CD14-positive monocyte (primary cell): Measurements from ENCODE around the gene GSTM3. TPM values are rescaled to one million over a fixed set of nuclear protein-coding genes. Genes with fewer than 3 reads are reported as not detected.

Experiments used
- DNase-seq, 3 donors: peaks; one replicate each; pipeline ENCODE4 v3.0.0-alpha.2; 2011 to 2022
- H2AFZ ChIP-seq: 2 replicates; pipeline ENCODE4 v1.6.0; 2012; ENCODE audit warnings: mild to moderate bottlenecking, low read depth, low read length, inconsistent platforms; ENCODE audit not compliant: insufficient read depth, poor library complexity, severe bottlenecking
- H3K27ac ChIP-seq, 2 donors: 1 replicate in 1 of 2; 2 replicates in 1 of 2; pipeline ENCODE4 v1.5.1; 2012 to 2013; ENCODE audit warnings: low read length in 2 of 2, control low read depth in 1 of 2, inconsistent platforms in 1 of 2, low read depth in 1 of 2, mild to moderate bottlenecking in 1 of 2
- H3K27me3 ChIP-seq, 2 donors: one replicate each; pipeline versions ENCODE4 v1.6.0 to v1.6.1; 2011 to 2013; ENCODE audit warnings: low read length in 2 of 2; ENCODE audit not compliant: control insufficient read depth in 2 of 2, insufficient read depth in 2 of 2
- H3K36me3 ChIP-seq, 2 donors: replicated peaks in 1 of 2; 1 replicate in 1 of 2; 2 replicates in 1 of 2; pipeline versions ENCODE4 v1.5.1 to v1.6.1; 2012 to 2013; ENCODE audit warnings: low read length in 2 of 2, control low read depth in 1 of 2, inconsistent platforms in 1 of 2, mild to moderate bottlenecking in 1 of 2; ENCODE audit not compliant: insufficient read depth in 2 of 2, control insufficient read depth in 1 of 2
- H3K4me1 ChIP-seq, 2 donors: 1 replicate in 1 of 2; 2 replicates in 1 of 2; pipeline versions ENCODE4 v1.5.1 to v1.6.1; 2012 to 2013; ENCODE audit warnings: low read length in 2 of 2, control low read depth in 1 of 2, inconsistent platforms in 1 of 2, mild to moderate bottlenecking in 1 of 2, moderate library complexity in 1 of 2; ENCODE audit not compliant: insufficient read depth in 2 of 2, control insufficient read depth in 1 of 2
- H3K4me2 ChIP-seq: replicated peaks from 2 replicates; pipeline ENCODE3; 2012; ENCODE audit warnings: low read length, moderate library complexity, mild to moderate bottlenecking; ENCODE audit not compliant: poor library complexity, severe bottlenecking; ENCODE audit errors: extremely low read depth
- H3K4me3 ChIP-seq, 3 experiments: fragments of 200-600 bp in 1 of 3; sonication (generic) in 1 of 3; replicated peaks in 1 of 3; 1 replicate in 2 of 3; 2 replicates in 1 of 3; pipeline ENCODE4 v1.5.1; 2011 to 2013; ENCODE audit warnings: low read length in 3 of 3, mild to moderate bottlenecking in 3 of 3, control low read depth in 2 of 3, low read depth in 2 of 3, inconsistent platforms in 1 of 3, moderate library complexity in 1 of 3
- H3K79me2 ChIP-seq: 2 replicates; pipeline ENCODE4 v1.6.0; 2012; ENCODE audit warnings: mild to moderate bottlenecking, control low read depth, inconsistent platforms, low read length, moderate library complexity; ENCODE audit not compliant: insufficient read depth
- H3K9ac ChIP-seq: 2 replicates; pipeline ENCODE4 v1.6.0; 2017; ENCODE audit warnings: low read length, mild to moderate bottlenecking; ENCODE audit not compliant: insufficient read depth, poor library complexity, severe bottlenecking
- H3K9me3 ChIP-seq, 2 donors: replicated peaks in 1 of 2; 1 replicate in 1 of 2; 2 replicates in 1 of 2; pipeline versions ENCODE4 v1.5.1 to v1.6.1; 2012 to 2013; ENCODE audit warnings: low read length in 2 of 2, control low read depth in 1 of 2; ENCODE audit not compliant: control insufficient read depth in 1 of 2, insufficient read depth in 1 of 2
- H4K20me1 ChIP-seq: 2 replicates; pipeline ENCODE4 v1.6.0; 2012; ENCODE audit warnings: mild to moderate bottlenecking, low read length, control low read depth, moderate library complexity; ENCODE audit not compliant: insufficient read depth
- H3K27ac Mint-ChIP-seq, 7 donors: one replicate each; pipeline ENCODE4 v1.8.0; 2020; ENCODE audit warnings: mild to moderate bottlenecking in 7 of 7, mixed read lengths in 7 of 7, moderate library complexity in 6 of 7, inconsistent platforms in 2 of 7
- H3K27me3 Mint-ChIP-seq, 3 donors: one replicate each; pipeline ENCODE4 v1.8.0; 2021 to 2022; ENCODE audit warnings: low read depth in 3 of 3, mild to moderate bottlenecking in 3 of 3, mixed read lengths in 3 of 3, moderate library complexity in 3 of 3, inconsistent platforms in 1 of 3
- H3K36me3 Mint-ChIP-seq, 2 donors: one replicate each; pipeline ENCODE4 v1.8.0; 2020; ENCODE audit warnings: mixed read lengths in 2 of 2, inconsistent platforms in 1 of 2, mild to moderate bottlenecking in 1 of 2
- H3K4me1 Mint-ChIP-seq: one replicate; pipeline ENCODE4 v1.8.0; 2020; ENCODE audit warnings: mild to moderate bottlenecking, mixed read lengths
- H3K4me3 Mint-ChIP-seq, 2 donors: one replicate each; pipeline ENCODE4 v1.8.0; 2020; ENCODE audit warnings: mild to moderate bottlenecking in 2 of 2, mixed read lengths in 2 of 2, moderate library complexity in 1 of 2
- H3K9me3 Mint-ChIP-seq, 7 donors: one replicate each; pipeline ENCODE4 v1.8.0; 2020 to 2022; ENCODE audit warnings: mixed read lengths in 7 of 7, mild to moderate bottlenecking in 6 of 7, moderate library complexity in 6 of 7, inconsistent platforms in 2 of 7
- CTCF ChIP-seq: fragments of 200-600 bp; IDR thresholded peaks from one replicate; pipeline ENCODE4 v1.8.0; 2022; ENCODE audit warnings: antibody characterized with exemption, mild to moderate bottlenecking
- WGBS: methylation state at CpG from one replicate; pipeline ENCODE4 v1.1.5; 2013; ENCODE audit warnings: missing lambda C conversion rate; ENCODE audit not compliant: insufficient coverage; 5-methylcytosine and 5-hydroxymethylcytosine counted together
- intact Hi-C, 2 donors: fragments of 100-400 bp; cut with micrococcal nuclease; formaldehyde crosslinking; loops; one replicate each; pipeline versions ENCODE4 v1.15.0 to v1.15.1; 2023
- polyA plus RNA-seq, 3 donors: library from polyadenylated mRNA; depleted of rRNA in 1 of 3; unstranded in 2 of 3; stranded (reverse) in 1 of 3; fragments of 300-500 nt in 2 of 3; fragments of >200 nt in 1 of 3; fragmentation: Illumina TruSeq in 2 of 3; gene quantifications; 1 replicate in 2 of 3; 2 replicates in 1 of 3; pipeline ENCODE4 v1.2.3, GENCODE V29; 2012 to 2021

Gene GSTM3
- polyA plus RNA-seq, 3 donors: 0.69 to 3.2 (median 2.8) TPM

GRCh38 chr1:109716121-109716520 lies 24.7 kb downstream of the GSTM3 start:
- H3K36me3 Mint-ChIP-seq: no peaks in the 10 kb centered on the region
- Histone ChIP-seq H3K79me2 (no peaks in the 10 kb centered on the region), H3K9ac (no peak overlapping the region), H3K4me3 (no peak overlapping the region), H3K27ac (no peak overlapping the region), H2AFZ (no peak overlapping the region), H3K36me3 (no peaks in the 10 kb centered on the region), H3K9me3 (no peaks in the 10 kb centered on the region), H3K4me1 (peaks cover 7 to 8% of the 10 kb centered on the region in 2 donors), H4K20me1 (no peaks in the 10 kb centered on the region), H3K27me3 (peaks cover 0 to 11% of the 10 kb centered on the region in 2 donors), H3K4me2 (no peak overlapping the region)
- no peak for TF ChIP-seq CTCF
- no peak overlapping the region for H3K4me3 Mint-ChIP-seq
- 100% methylated on average over 2 of the region's 3 CpGs for WGBS
- peaks cover 13% of the 10 kb centered on the region for H3K4me1 Mint-ChIP-seq
- peaks cover 3 to 13% (median 10%) of the 10 kb centered on the region in 3 donors for H3K27me3 Mint-ChIP-seq
- no peak overlapping the region for H3K27ac Mint-ChIP-seq
- intact Hi-C loops: no loop called here
- H3K9me3 Mint-ChIP-seq: no peaks in the 10 kb centered on the region
- no peak for DNase-seq

- peaks cover 2 to 5% of the 10 kb centered on the region in 2 donors for H3K9me3 ChIP-seq
- H3K4me1 Mint-ChIP-seq: peaks cover 9% of the 10 kb centered on the region
- TF ChIP-seq CTCF: no peak
- H3K79me2 ChIP-seq: no peaks in the 10 kb centered on the region
- no peak overlapping the region for H3K9ac ChIP-seq
- H3K36me3 Mint-ChIP-seq: no peaks in the 10 kb centered on the region
- no peak overlapping the region for H3K27ac Mint-ChIP-seq
- peaks cover 0 to 11% of the 10 kb centered on the region in 2 donors for H3K27me3 ChIP-seq
- no peaks in the 10 kb centered on the region for H4K20me1 ChIP-seq
- H3K4me3 ChIP-seq: no peak overlapping the region
- 95% methylated on average over 11 of the region's 12 CpGs for WGBS
- intact Hi-C loops: no loop called here
- H3K36me3 ChIP-seq: no peaks in the 10 kb centered on the region
- H3K27ac ChIP-seq: no peak overlapping the region
- H3K27me3 Mint-ChIP-seq: peaks cover 3 to 13% (median 11%) of the 10 kb centered on the region in 3 donors
- no peak for DNase-seq
- peaks cover 7 to 8% of the 10 kb centered on the region in 2 donors for H3K4me1 ChIP-seq
- peaks cover 0 to 7% (median 3%) of the 10 kb centered on the region in 7 donors for H3K9me3 Mint-ChIP-seq
- no peak overlapping the region for H3K4me2 ChIP-seq
- H2AFZ ChIP-seq: no peak overlapping the region
- no peak overlapping the region for H3K4me3 Mint-ChIP-seq
Observed at GRCh38 chr1:109714661-109715372, 26.0 kb downstream of the GSTM3 start.
